GM13976 (cell line): ENCODE measurements around the gene ELANE.

Source experiments
- DNase-seq: peaks from one replicate; pipeline ENCODE4 v3.0.0; 2012; ENCODE audit warnings: low spot score
- in situ Hi-C: fragments of 300-500 bp; cut with MboI; formaldehyde crosslinking; loops from one replicate; pipeline ENCODE4 v1.12.0; 2022; ENCODE audit warnings: low sequenced_read_pairs, mixed read lengths, inconsistent platforms; ENCODE audit not compliant: unreplicated experiment
- TF ChIP-seq, protein P1 (sequence below): IDR thresholded peaks from 2 replicates; pipeline ENCODE4 v1.5.1; 2012; ENCODE audit warnings: borderline replicate concordance, mild to moderate bottlenecking; ENCODE audit not compliant: insufficient read depth; ENCODE audit errors: extremely low read depth, missing control alignments, control extremely low read depth

The ELANE gene

DNA sequence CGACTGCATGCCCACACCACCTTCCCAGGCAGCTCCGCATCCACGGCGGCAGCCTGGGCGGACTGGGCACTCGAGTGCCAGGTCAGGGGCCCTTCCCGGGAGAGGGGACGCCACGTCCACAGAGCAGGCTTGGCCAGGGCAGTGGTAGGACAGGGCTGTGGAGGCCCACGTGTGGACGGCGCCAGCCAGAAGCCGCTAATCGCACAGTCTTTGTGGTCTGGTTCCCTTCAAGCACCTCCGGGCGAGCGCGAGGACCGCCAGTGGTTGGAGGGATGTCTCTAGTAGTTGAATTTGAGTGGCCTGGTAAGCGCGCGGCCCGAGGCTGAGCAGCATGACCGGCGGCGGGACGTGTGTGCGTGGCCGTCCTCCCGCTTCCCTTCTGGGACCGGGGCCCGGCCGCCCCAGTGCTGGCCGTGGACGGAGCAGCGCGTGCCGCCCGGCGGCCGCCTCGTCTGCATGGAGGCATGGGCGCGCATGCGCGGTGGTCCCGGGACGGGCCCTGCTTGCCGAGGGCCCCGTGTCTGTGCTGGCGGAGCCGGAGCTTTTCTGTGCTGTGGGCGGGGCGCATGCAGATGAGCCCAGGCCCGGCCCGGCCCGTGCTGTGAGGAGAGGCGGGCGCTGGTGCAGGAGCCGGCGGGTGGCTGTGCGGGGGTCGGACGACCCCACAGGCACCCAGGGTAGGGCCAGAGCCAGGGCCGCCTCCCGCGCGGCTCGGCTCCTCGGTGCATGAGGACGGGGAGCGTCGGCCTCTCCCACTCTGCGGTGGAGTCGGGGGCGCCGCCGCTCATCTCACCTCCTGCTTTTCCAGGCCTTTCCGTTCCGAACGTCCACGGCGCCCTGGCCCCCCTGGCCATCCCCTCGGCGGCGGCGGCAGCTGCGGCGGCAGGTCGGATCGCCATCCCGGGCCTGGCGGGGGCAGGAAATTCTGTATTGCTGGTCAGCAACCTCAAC, 46.2 kb upstream of the ELANE start:
- TF ChIP-seq, protein P1, sequence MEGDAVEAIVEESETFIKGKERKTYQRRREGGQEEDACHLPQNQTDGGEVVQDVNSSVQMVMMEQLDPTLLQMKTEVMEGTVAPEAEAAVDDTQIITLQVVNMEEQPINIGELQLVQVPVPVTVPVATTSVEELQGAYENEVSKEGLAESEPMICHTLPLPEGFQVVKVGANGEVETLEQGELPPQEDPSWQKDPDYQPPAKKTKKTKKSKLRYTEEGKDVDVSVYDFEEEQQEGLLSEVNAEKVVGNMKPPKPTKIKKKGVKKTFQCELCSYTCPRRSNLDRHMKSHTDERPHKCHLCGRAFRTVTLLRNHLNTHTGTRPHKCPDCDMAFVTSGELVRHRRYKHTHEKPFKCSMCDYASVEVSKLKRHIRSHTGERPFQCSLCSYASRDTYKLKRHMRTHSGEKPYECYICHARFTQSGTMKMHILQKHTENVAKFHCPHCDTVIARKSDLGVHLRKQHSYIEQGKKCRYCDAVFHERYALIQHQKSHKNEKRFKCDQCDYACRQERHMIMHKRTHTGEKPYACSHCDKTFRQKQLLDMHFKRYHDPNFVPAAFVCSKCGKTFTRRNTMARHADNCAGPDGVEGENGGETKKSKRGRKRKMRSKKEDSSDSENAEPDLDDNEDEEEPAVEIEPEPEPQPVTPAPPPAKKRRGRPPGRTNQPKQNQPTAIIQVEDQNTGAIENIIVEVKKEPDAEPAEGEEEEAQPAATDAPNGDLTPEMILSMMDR = no peak
- in situ Hi-C loops = no loop called here
- DNase-seq = no peak

- TF ChIP-seq, protein P1 = no peak
- in situ Hi-C loops = no loop called here
- no peak for DNase-seq
Measured at GRCh38 chr19:806815-807421, 45.2 kb upstream of the ELANE start.

DNA sequence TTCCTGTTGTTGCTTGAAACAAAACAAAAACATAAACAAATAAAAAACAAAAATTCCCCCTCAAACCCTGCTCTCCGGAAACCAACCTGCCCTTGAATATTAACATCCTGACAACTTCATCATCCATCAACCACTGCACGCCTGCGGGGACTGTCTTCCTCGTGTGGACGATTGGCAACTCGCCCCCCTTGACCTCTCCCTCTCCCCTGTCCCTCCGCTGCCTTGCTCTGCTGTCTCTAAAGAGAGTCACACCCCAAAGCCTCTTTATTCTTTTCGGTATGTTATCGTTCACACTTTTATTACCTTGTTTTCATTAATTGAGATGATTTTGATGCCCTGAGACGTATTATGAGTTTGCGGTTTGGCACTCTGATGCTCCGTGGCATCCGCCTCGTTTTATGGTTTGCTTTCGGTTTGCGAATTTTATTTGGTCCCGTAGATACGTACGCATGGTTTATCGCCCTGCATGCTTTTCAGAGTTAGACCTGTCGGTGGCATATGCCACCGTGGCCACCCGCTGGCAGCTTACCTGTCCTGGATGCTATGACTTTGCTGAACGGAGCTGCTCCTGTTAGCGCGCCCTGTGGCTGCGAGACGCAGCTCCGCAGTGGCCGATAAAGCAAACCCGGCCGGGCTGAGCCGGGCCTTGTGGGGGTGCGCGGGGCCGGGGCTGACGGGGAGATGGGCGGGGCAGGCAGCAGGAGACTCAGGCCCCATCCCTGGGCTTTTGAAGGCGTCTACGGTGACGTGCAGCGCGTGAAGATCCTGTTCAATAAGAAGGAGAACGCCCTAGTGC, 44.3 kb upstream of the ELANE start:
- DNase-seq = no peak
- TF ChIP-seq, protein P1 = no peak
- in situ Hi-C loops = no loop called here

GRCh38 chr19:808423-808775, 43.7 kb upstream of the ELANE start:
- in situ Hi-C loops = no loop called here
- TF ChIP-seq, protein P1 = no peak
- DNase-seq = no peak

GRCh38 chr19:810077-810855, 41.8 kb upstream of the ELANE start:
- in situ Hi-C loops = no loop called here
- TF ChIP-seq, protein P1 = no peak
- DNase-seq = no peak
